ENCODE measurements around the gene DEXI. TPM values are rescaled to one million over a fixed set of nuclear protein-coding genes. Genes with fewer than 3 reads are reported as not detected.

The DEXI gene
- total RNA-seq, result 121 TPM
- long read RNA-seq, full-length matches to known transcripts, result 157 of 160 reads
- long read RNA-seq, partial matches to known transcripts, result 0 of 160 reads
- long read RNA-seq, other reads (novel, unspliced or antisense), result 3 of 160 reads

DNA sequence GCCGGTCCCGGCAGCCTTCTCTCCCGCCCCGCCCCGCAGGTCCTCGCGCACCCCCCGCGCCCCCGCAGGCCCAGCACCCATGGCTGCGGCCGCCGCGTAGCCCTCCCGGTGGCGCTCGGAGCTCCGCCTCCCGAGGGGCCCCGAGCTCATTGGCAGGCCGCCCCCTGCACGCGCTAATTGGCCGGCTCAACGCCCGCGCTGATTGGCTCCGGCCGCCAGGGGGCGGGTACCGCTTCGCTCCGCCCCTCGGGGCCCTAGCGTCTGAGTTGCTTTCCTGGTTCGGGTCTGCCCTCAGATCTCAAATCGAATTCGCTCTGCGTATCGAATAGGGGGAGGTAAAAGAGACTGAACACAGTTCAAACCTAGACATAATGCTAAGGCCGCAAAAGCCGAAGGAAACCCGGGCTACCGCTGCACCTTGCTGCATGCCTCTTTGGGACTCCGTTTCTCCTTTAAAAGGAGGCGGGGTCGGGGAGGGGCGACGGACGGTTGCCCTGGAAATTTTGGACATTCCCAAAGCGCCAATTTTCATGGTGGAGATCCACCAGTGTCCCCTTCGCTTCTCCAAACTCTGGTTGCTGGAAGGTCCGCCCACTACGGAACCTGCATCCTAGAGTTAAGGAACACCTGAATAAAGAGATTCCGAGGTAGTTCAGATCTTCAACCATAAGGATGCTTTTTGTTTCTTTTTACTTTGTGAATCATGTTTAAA, at the start of gene DEXI:
Gene DEXI, minus strand, starts transcription at position 117 of the 712 bp plus-strand sequence. CDS start 463 bp downstream, outside the sequence.
- DNase-seq (ENCODE audit: missing footprints), result peak; percentile 96
- intact Hi-C loops (cut with DNase I), result loop anchor here (5.0 kb wide), 1 partner anchor 200 kb away; the partner anchor contains the start of gene NUBP1
- ATAC-seq, result peak; percentile 74

- DNase-seq (ENCODE audit: missing footprints) (no peak), ATAC-seq (no peak)
- intact Hi-C loops (cut with DNase I), result no loop called here
Measured at GRCh38 chr16:10990378-10990777, 48.1 kb upstream of the DEXI start.

- intact Hi-C loops (cut with DNase I), result no loop called here
- DNase-seq (ENCODE audit: missing footprints) (no peak), ATAC-seq (no peak)
Measured at GRCh38 chr16:10989559-10989958, 47.3 kb upstream of the DEXI start.

GRCh38 chr16:10988879-10989278, 46.6 kb upstream of the DEXI start:
- DNase-seq (ENCODE audit: missing footprints) (no peak), ATAC-seq (no peak)
- intact Hi-C loops (cut with DNase I), result no loop called here

DNA sequence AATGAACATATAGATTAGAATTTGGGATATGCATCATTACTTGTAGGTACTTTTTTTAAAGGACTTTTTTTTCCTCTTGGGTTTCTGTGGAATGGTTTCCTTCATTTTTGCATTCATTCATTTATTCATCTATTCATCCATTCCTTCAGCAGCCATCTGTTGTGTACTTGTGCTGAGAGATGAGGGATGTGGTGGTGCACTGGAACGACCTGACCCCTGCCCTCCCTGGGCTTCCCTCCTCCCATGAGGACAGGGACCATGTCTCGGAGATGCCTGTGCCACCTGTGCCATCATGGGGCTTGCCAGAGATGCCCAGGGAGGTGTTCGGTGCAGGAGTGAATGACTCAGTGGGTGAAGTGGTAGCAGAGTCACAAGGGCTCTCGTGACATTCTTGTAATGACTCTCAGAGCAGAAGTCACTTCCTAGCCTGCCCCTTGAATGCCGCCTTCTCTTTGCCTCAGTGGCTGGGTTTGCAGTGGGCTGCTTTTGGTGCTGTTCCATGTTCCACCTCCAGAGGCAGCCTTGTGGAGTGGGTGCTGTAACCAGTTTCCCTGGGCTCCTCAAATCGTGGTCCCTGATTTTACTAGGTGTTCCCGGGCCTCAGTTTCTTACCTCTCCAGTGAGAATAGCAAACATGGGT, 46.0 kb upstream of the DEXI start:
- intact Hi-C loops (cut with DNase I), result no loop called here
- ATAC-seq, result no peak
- DNase-seq (ENCODE audit: missing footprints), result no peak

DNA sequence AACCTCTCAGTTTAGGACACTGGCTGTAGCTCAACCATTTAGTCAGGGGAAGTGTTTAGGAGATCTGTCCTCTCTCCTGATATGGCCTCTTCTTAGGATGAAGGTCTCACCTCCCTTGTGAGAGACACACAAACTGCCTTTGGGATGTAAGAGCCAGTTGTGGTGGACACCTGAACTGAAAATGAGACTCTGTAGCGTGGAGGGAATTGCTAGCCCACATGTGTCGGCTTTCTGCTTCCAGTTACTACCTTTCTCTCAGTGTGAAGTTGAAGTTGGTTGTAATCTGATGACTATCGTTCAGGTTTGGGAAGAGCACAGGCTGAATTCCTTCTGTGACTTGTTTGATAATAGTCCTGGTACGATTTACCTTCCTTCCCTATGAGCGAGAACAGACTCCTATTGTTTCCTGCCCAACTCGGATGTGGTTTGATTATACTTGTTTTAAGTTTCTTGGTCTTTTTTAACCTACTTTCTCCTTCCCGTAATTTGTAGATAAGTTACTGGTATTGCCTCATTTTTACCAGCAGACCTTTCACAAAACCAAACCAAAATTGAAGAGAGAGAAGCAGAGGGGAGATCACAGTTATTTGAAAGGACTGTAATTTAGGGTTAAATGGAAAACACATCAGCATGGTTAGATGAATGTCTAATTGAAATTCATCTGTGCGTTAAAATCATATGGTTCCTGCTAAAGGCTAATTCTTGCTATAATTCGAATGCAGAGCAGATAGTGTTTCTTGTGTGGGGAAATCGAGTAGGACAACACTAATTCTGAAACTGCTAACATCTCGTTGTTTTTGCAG, 45.3 kb upstream of the DEXI start:
- ATAC-seq (no peak), DNase-seq (ENCODE audit: missing footprints) (no peak)
- intact Hi-C loops (cut with DNase I), result no loop called here

DNA sequence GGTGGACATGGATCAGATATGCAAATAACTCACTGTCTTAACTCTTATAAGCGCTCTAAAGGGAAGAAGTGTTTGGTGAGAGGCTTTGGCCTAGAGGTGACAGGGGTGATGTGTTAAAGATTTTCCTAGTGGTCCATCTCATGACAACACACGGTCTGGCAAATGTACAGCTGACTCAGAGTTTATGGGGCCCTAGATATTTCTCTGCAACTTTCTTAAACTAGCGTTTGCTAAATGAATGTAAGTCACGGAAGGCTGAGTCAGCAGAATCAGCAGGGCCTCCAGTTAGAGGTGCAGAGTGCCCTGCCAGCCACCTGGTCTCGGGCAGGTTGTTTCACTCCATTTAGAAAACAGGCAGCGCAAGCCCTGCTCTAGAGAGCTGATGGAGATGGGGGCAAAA, 42.2 kb upstream of the DEXI start:
- intact Hi-C loops (cut with DNase I), result loop anchor here (5.0 kb wide), 1 partner anchor 63 kb away; no protein-coding TSS in a partner anchor
- DNase-seq (ENCODE audit: missing footprints) (no peak), ATAC-seq (no peak)

DNA sequence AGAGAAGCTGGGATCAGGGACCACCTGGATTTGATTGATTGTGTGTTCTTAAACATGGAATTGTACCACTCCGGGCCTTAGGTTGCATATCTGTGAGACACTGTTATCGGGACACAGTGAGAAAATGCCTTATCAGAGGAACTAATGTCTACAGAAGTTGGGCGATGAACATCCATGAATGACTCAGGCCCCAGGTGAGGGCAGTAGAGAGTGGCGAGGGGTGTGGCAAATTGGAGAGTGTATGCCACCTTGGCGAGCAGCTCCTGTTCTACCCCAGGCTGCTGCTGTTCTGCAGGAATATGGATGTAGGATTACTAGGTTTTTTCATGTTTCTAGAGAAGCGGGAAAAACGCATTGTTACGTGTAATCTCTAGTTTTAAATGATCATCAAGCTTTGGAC, 40.9 kb upstream of the DEXI start:
- intact Hi-C loops (cut with DNase I), result loop anchor here (5.0 kb wide), 1 partner anchor 64 kb away; no protein-coding TSS in a partner anchor
- ATAC-seq (no peak), DNase-seq (ENCODE audit: missing footprints) (no peak)

DNA sequence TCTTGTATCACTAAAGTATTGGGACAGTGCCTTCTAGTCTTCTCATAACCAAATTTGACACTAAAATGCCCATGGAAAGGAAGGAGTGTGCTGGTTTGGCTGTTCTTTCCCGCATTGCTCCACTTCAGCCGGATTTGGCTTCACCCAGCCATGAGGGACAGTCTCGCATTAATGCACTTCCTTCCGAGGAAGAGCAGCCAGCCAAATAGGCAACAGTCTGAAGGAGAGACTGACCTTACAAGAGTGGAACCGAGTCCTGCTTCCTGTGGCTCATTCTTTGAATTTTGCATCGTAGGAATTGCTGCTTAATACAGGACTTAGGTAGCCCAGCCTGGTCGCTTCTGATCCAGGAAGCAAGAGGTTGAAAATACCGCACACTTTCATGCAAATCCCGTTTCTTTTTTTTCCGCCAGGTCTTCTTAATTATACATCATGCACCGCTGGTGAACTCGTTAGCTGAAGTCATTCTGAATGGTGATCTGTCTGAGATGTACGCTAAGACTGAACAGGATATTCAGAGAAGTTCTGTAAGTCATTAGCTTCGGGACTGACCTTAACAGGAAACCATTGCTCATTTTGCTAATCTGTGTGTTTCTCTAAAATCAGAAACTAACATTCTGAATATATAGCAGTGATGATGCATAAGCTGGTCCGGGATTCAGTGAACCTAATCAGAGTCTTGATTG, 40.3 kb upstream of the DEXI start:
- intact Hi-C loops (cut with DNase I), result loop anchor here (5.0 kb wide), 1 partner anchor 65 kb away; no protein-coding TSS in a partner anchor
- no peak for DNase-seq (ENCODE audit: missing footprints)
- ATAC-seq, result peak; percentile 80

DNA sequence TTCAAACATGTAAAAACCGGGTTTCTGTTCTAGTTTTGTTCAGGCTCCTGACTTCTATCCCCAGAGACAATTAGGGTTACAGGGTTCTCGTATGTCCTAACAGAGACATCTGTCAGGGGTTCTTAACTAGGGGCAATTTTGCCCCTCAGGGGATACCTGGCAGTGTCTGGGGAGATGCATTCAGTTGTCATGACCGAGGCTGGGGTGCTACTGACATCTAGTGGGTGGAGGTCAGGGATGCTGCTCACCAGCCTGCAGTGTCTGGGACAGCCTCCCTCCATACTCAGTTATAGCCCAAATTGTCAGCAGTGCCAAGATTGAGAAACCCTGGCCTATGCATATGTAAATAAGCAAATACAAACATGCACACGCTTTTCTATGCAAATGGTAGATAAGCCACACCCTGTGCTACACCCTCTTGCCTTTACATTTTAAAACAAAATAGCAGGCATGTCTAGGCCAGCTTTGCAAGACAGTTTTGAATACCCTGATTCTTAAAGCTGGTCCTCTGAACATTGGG, 39.5 kb upstream of the DEXI start:
- intact Hi-C loops (cut with DNase I), result loop anchor here (5.0 kb wide), 1 partner anchor 66 kb away; no protein-coding TSS in a partner anchor
- DNase-seq (ENCODE audit: missing footprints) (no peak), ATAC-seq (no peak)

DNA sequence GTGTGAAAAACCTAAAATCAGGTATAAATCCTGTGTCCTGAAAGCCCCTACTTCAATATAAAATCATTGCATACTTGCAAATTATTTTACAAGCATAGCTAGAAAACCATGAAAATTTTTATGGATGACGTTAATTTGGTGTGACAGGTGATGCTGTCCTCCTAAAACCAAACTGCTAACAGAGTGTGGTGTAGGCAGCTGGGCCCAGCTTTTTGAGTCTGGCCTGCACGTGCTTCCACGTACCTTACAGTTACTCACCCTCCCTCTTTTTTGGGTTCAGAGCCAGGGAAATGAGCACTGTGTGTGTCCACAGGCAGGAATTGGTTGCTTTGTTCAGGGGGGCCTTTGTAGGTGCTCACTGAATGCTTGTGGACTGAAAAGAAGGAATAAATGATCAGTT, 38.5 kb upstream of the DEXI start:
- no peak for ATAC-seq
- intact Hi-C loops (cut with DNase I), result loop anchor here (5.0 kb wide), 1 partner anchor 66 kb away; no protein-coding TSS in a partner anchor
- DNase-seq (ENCODE audit: missing footprints), result no peak

DNA sequence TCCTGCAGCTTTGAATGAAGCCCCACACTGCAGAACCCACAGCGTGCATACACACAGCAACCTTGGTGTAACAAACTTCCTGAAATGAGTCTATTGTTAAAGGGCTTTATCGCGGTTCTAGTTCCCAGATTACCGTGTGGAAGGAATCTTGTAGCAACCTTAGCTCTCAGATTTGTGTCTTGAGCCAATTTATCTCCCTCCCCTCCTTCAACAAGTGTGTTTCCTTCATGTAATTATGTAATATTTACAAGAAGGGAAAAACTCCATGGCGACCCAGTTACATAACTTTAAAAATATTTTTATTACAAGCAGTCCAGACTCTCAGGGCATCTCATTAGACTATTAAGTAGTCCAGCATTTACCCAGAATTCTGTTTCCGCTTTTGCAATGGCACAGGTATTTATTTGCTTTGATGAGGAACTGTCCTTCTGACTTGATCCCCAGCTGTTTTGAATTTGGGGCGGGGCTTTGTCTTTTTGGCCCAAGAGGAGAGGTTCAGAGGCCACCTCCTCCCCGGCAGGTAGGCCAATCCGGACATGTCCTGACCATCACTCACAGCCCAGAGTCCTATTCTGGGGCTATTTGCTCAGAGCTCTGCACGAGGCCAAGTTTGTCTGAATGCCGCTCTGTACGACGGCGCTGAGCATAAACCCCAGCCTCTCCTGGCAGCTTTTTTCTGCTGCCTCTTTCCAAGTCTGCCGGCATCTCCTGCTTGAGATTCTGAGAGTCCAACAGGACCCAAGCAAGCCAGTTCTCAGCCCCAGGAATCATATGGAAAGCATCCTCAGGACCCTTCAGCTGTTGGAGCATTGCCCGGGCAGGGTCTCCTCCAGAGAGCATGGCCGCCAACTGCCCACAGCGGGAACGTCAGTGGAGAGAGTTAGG, 37.7 kb upstream of the DEXI start:
- ATAC-seq (peak; percentile 78), DNase-seq (ENCODE audit: missing footprints) (peak; percentile 57)
- intact Hi-C loops (cut with DNase I), result loop anchor here (5.0 kb wide), 1 partner anchor 67 kb away; no protein-coding TSS in a partner anchor

DNA sequence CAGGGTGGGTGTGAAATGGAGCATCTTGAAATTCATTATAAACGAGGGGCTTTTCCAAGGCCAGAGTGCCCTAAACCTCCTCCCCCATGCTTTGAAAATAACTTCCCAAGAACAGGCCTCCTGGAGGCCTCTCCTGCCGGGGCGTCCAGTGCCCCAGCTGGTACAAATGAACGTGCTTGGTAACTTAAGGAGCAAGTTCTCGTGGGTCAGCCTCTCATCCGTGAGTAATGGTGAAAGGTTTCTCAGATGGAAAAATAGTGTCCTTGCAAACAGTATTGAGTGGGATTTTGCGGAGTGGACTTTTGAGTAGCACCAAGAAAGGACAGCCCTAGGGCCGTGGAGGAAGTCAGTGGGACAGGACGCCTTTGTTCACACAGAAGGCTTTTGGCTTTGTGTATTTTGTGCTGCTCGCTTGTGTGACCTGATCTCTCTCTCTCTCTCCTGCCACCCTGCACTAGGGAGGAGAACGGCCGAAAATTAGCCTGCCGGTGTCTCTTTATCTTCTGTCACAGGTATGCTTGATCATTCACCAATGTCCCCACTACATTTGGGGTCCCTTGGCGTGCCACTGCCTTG, 36.7 kb upstream of the DEXI start:
- intact Hi-C loops (cut with DNase I), result no loop called here
- no peak for DNase-seq (ENCODE audit: missing footprints)
- ATAC-seq, result no peak

GRCh38 chr16:10978124-10978523, 35.9 kb upstream of the DEXI start:
- intact Hi-C loops (cut with DNase I), result no loop called here
- DNase-seq (ENCODE audit: missing footprints), result no peak
- no peak for ATAC-seq

DNA sequence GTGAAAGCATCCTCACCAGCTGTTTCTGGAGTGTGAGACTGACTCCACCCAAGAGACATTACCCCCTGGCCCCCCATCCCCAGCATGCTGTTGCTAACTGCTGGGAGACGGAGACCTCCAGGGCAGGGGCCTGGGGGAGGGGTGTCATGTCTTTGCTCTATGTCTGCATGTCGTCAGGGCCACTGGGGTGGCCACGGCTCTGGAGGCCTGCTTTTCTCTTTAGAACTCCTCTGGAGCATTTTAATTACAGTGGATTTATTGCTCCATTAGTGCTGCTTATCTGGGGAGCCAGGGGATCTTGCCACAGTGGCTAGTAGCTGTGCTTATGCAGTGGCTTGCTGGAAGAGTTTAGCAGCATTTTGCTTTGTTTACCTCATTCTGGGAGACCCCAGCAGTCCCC, 34.4 kb upstream of the DEXI start:
- intact Hi-C loops (cut with DNase I), result no loop called here
- ATAC-seq (no peak), DNase-seq (ENCODE audit: missing footprints) (no peak)

GRCh38 chr16:10972819-10973464, 30.7 kb upstream of the DEXI start:
- no peak for ATAC-seq
- intact Hi-C loops (cut with DNase I), result loop anchor here (5.0 kb wide), 1 partner anchor 129 kb away; no protein-coding TSS in a partner anchor

More at GRCh38 chr16:10972819-10973464, 30.7 kb upstream of the DEXI start:
- no peak for DNase-seq (ENCODE audit: missing footprints)
